Vagina (tissue), 2 donors: Measurements from ENCODE around the gene LY6G5B.

ENCODE experiments used
- POLR2AphosphoS5 ChIP-seq, 2 donors: sonication (generic); formaldehyde crosslinking; IDR thresholded peaks; one replicate each; pipeline ENCODE4 v1.9.0; 2017; ENCODE audit warnings: antibody characterized with exemption in 2 of 2, mild to moderate bottlenecking in 2 of 2, low read depth in 1 of 2; ENCODE audit not compliant: insufficient read depth in 1 of 2
- TF ChIP-seq, protein P1 (sequence below), 3 experiments: fragments of 450-650 bp in 2 of 3; fragments of 200-600 bp in 1 of 3; sonication (generic) in 1 of 3; IDR thresholded peaks; one replicate each; pipeline ENCODE4 v1.5.1; 2017 to 2019; ENCODE audit warnings: antibody characterized with exemption in 3 of 3, mild to moderate bottlenecking in 2 of 3, moderate library complexity in 2 of 3

DNA sequence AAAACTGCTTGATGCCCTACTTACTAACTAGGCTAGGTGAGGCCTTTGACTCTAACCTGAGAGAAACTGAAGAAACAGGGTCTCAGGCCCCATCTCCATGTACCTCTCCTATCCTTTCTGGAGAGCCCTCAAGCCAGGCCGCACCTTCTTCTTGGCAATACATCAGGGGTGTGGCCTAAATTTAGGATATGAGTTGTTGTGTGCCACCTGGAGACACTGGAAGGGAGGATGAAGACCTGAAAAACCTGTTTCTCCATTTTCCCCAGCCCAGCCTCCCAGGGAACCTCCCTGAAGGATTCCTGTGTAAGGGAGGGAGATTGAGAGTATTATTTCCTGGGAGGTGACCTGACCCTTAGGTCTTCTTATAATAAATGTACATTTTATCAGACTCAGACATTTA lies 48.5 kb downstream of the LY6G5B start:
- TF ChIP-seq, protein P1, sequence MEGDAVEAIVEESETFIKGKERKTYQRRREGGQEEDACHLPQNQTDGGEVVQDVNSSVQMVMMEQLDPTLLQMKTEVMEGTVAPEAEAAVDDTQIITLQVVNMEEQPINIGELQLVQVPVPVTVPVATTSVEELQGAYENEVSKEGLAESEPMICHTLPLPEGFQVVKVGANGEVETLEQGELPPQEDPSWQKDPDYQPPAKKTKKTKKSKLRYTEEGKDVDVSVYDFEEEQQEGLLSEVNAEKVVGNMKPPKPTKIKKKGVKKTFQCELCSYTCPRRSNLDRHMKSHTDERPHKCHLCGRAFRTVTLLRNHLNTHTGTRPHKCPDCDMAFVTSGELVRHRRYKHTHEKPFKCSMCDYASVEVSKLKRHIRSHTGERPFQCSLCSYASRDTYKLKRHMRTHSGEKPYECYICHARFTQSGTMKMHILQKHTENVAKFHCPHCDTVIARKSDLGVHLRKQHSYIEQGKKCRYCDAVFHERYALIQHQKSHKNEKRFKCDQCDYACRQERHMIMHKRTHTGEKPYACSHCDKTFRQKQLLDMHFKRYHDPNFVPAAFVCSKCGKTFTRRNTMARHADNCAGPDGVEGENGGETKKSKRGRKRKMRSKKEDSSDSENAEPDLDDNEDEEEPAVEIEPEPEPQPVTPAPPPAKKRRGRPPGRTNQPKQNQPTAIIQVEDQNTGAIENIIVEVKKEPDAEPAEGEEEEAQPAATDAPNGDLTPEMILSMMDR (IDR thresholded peaks at IDR 0.05) = no peak
- TF ChIP-seq POLR2AphosphoS5 (IDR thresholded peaks at IDR 0.05; ENCODE audit: insufficient read depth in 1 of 2, low read depth in 1 of 2) = peak in 1 of 2 donors; percentile 88
